HEK293 (cell line): ENCODE results near the gene TSHR.

Source experiments
- ATF2 ChIP-seq: fragments of 450-650 bp; formaldehyde crosslinking; IDR thresholded peaks from 2 replicates; pipeline ENCODE4 v1.5.1; 2016; ENCODE audit warnings: missing biosample characterization, missing genetic modification characterization, low read depth
- OSR2 ChIP-seq: fragments of 450-650 bp; formaldehyde crosslinking; IDR thresholded peaks from 2 replicates; pipeline ENCODE4 v1.5.1; 2016; ENCODE audit warnings: missing biosample characterization, missing genetic modification characterization
- ZBTB7A ChIP-seq: fragments of 450-650 bp; formaldehyde crosslinking; IDR thresholded peaks from 2 replicates; pipeline ENCODE4 v1.5.1; 2016; ENCODE audit warnings: low read depth, missing biosample characterization, missing genetic modification characterization
- ZNF274 ChIP-seq, 2 experiments: fragments of 200-500 bp in 1 of 2; fragments of 450-650 bp in 1 of 2; sonication (Bioruptor generic) in 1 of 2; formaldehyde crosslinking in 1 of 2; IDR thresholded peaks; 2 replicates each; pipeline versions ENCODE4 v1.5.1 to v1.6.1; 2014 to 2016; ENCODE audit warnings: borderline replicate concordance in 1 of 2, inconsistent platforms in 1 of 2, low read length in 1 of 2, missing biosample characterization in 1 of 2, missing genetic modification characterization in 1 of 2
- ZNF548 ChIP-seq: fragments of 450-650 bp; formaldehyde crosslinking; IDR thresholded peaks from 2 replicates; pipeline ENCODE4 v1.5.1; 2016; ENCODE audit warnings: missing biosample characterization, missing genetic modification characterization
- ZNF549 ChIP-seq: fragments of 450-650 bp; IDR thresholded peaks from 2 replicates; pipeline ENCODE4 v1.5.1; 2018; ENCODE audit warnings: missing biosample characterization, missing genetic modification characterization, mild to moderate bottlenecking, inconsistent platforms, moderate library complexity
- ZNF639 ChIP-seq: fragments of 450-650 bp; formaldehyde crosslinking; IDR thresholded peaks from 2 replicates; pipeline ENCODE4 v1.5.1; 2016; ENCODE audit warnings: missing biosample characterization, missing genetic modification characterization
- ZNF791 ChIP-seq: fragments of 450-650 bp; formaldehyde crosslinking; IDR thresholded peaks from 2 replicates; pipeline ENCODE4 v1.5.1; 2016; ENCODE audit warnings: missing biosample characterization, missing genetic modification characterization
- TF ChIP-seq, protein P1 (sequence below): fragments of 450-650 bp; formaldehyde crosslinking; IDR thresholded peaks from 2 replicates; pipeline ENCODE4 v1.5.1; 2016; ENCODE audit warnings: missing biosample characterization, missing genetic modification characterization
- TF ChIP-seq, protein P2 (sequence below): fragments of 450-650 bp; formaldehyde crosslinking; IDR thresholded peaks from 2 replicates; pipeline ENCODE4; 2016; ENCODE audit warnings: missing biosample characterization, missing genetic modification characterization

DNA sequence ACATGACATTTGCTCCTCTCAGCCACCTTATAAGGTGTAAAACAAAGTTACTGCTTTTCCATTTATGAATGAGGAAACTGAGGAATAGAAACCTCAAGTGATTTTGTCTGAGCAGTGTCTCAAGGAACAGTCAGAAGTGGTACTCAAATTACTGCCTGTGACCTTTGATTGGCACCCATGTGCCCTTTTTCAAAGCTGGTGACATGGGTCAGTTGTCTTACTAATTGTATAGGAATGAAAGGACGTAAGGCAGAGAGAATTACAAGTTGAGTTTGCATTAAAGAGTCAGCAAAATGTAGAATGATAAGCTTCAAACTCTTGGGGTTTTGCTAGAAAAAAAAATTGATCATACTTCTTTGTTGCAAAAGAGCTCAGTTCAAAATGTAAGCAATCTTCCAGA, 136.2 kb downstream of the TSHR start:
- no peak for TF ChIP-seq ATF2 (tag by site-specific recombination)
- TF ChIP-seq, protein P1, sequence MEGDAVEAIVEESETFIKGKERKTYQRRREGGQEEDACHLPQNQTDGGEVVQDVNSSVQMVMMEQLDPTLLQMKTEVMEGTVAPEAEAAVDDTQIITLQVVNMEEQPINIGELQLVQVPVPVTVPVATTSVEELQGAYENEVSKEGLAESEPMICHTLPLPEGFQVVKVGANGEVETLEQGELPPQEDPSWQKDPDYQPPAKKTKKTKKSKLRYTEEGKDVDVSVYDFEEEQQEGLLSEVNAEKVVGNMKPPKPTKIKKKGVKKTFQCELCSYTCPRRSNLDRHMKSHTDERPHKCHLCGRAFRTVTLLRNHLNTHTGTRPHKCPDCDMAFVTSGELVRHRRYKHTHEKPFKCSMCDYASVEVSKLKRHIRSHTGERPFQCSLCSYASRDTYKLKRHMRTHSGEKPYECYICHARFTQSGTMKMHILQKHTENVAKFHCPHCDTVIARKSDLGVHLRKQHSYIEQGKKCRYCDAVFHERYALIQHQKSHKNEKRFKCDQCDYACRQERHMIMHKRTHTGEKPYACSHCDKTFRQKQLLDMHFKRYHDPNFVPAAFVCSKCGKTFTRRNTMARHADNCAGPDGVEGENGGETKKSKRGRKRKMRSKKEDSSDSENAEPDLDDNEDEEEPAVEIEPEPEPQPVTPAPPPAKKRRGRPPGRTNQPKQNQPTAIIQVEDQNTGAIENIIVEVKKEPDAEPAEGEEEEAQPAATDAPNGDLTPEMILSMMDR, result no peak
- TF ChIP-seq ZNF548 (tag by site-specific recombination), result no peak
- TF ChIP-seq, protein P2, sequence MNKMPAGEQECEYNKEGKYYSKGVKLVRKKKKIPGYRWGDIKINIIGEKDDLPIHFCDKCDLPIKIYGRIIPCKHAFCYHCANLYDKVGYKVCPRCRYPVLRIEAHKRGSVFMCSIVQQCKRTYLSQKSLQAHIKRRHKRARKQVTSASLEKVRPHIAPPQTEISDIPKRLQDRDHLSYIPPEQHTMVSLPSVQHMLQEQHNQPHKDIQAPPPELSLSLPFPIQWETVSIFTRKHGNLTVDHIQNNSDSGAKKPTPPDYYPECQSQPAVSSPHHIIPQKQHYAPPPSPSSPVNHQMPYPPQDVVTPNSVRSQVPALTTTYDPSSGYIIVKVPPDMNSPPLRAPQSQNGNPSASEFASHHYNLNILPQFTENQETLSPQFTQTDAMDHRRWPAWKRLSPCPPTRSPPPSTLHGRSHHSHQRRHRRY (tag by site-specific recombination), result no peak
- no peak for TF ChIP-seq OSR2 (tag by site-specific recombination)
- TF ChIP-seq ZNF274 (IDR thresholded peaks at IDR 0.05; ENCODE audit: low read length), result no peak
- no peak for TF ChIP-seq ZNF274 (tag by site-specific recombination; IDR thresholded peaks at IDR 0.05; ENCODE audit: borderline replicate concordance)
- TF ChIP-seq ZNF549 (tag by site-specific recombination), result no peak
- no peak for TF ChIP-seq ZBTB7A (tag by site-specific recombination)
- TF ChIP-seq ZNF639 (tag by site-specific recombination), result no peak
- no peak for TF ChIP-seq ZNF791 (tag by site-specific recombination)
